GM12801 (cell line): ENCODE data around the gene ROBO2.

Source experiments
- CTCF ChIP-seq: IDR thresholded peaks from one replicate; pipeline ENCODE4 v1.5.1; 2011; ENCODE audit warnings: control low read depth; ENCODE audit not compliant: insufficient read length; ENCODE audit errors: extremely low read depth

The ROBO2 gene

GRCh38 chr3:77489216-77489615, 449.3 kb downstream of the ROBO2 start:
- TF ChIP-seq CTCF = no peak

GRCh38 chr3:77491961-77492360, 452.1 kb downstream of the ROBO2 start:
- TF ChIP-seq CTCF = no peak

GRCh38 chr3:77500721-77501120, 460.8 kb downstream of the ROBO2 start:
- TF ChIP-seq CTCF = no peak

DNA sequence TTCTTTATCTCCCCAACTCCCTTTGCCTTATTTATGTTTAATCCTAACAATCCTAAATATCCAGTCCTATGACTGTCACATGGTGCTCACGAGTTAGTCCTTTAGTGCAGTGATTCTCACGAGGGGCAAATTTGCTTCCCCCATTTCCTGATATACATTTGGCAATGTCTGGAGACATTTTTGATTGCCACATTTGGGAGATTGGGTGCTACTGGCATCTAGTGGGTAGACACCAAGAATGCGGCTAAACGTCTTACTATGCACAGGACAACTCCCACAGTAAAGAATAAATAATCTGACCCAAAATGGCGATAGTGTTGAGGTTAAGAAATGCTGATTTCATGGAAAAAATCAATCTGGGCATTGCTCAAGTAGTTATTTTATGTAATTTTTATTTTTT, 466.5 kb downstream of the ROBO2 start:
- TF ChIP-seq CTCF = no peak

DNA sequence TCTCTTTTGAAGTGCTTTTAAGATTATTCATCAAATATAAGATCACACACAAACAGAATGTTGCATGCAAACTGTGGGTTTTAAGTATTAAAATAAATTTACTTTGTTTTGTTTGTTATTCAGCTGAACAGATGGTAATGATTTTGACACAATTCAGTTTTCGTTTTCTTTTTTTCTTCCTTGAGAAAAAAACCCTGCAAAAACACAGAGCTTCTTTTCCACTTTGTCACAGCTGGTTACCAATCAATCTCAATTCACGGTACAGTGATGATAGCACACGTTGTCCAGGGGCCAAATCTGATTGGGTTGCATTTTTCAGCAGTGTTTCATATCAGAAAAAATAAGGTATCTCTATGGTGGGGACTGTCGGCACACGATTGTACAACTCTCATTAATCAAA, 473.6 kb downstream of the ROBO2 start:
- no peak for TF ChIP-seq CTCF

GRCh38 chr3:77514766-77515165, 474.9 kb downstream of the ROBO2 start:
- no peak for TF ChIP-seq CTCF

DNA sequence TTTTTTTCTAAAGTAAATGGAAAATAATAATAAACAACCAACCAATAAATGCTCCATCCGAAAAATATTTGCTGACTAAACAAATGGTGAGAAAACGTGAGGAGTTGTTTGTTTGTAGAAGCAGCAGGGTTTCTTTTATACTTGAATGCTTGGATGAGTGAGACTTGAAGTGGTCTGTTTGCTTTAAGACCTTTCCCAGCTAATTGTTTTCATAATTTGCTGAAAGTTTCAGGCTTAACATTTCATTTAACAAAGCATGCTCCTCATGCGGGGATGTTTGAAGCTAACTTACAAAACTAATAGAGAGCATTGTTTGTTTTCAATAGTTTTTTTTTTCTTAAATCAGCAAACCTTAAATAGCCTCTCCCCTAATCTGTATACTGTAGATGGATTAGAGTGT, 484.6 kb downstream of the ROBO2 start:
- TF ChIP-seq CTCF = no peak

GRCh38 chr3:77524946-77525682, 485.2 kb downstream of the ROBO2 start:
- no peak for TF ChIP-seq CTCF
